ENCODE measurements around the gene NUDT7.

NUDT7 gene

DNA sequence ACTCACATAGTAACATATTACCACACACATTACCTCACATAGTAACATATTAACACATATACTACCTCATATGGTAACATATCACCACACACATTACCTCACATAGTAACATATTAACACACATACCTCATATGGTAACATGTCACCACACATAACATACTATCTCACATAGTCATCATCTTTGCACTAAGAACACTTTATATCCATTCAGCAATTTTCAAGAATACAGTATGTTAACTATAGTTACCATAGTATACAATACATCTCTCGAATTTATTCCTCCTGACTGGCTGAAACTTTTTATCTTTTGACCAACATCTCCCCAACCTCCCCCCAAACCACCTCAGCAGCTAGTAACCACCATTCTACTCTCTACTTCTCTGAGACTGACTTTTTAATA, 7.6 kb downstream of the NUDT7 start:
- no peak for DNase-seq

DNA sequence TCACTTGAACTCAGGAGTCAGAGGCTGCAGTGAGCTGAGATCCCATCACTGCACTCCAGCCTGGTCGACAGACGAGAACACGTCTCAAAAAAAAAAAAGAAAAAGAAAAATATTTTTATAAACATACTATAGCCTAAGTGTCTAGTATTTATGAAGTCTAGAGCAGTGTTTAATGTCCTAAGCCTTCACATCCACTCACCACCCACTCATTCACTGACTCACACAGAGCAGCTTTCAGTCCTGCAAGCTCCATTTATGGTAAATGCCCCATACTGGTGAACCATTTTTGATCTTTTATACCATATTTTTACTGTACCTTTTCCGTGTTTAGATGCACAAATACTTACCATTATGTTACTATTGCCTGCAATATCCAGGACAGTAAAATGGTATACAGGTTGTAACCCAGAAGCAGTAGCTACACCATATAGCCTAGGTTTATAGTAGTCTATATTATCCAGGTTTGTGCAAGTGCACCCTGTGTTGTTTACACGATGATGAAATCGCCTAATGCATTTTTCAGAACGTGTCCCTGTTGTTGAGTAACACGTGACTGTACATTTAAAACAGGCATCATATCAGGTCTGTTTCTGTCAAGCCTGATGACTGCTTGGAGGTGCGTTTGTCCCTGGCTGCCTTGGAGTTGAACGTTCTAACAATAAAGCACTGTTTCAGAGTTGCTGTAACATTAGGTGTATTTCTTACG, 10.1 kb downstream of the NUDT7 start:
- DNase-seq, result no peak

- no peak for DNase-seq
These were observed 14.6 kb downstream of the NUDT7 start for GRCh38 chr16:77736879-77737278.

GRCh38 chr16:77738706-77739558, 16.6 kb downstream of the NUDT7 start:
- DNase-seq, result no peak

DNA sequence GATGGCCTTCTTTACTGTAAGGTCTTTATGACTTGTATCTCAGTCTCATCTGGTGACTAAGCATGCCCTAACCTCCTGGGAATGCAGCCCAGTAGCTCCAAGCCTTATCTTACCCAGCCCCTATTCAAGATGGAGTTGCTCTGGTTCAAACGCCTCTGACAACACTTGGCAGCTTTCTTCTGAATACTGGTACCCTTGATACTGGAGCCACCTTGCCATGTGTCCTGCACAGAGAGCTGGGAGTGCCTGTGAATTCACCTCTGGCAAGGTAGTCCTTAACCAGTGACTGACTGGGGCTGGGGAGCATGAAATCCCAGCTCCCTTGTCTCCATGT, 17.2 kb downstream of the NUDT7 start:
- no peak for DNase-seq

DNA sequence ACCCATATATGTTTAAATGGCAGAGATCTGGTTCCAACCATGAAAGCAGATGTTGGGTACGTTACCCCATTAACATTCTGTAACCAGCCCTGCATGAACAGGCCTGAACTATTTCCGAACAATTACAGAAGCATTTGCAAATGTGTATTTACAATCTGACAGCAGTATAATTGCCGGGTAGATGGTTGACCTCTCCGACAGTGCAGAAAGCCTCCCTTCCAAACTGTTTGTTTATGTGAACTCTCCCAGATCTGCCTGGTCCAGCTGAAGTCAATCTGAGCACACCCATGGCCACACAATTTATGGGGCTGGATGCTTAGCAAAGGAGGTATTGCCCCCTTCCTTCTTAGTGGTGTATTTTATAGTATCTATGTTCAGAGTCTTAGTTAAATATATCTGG, 21.8 kb downstream of the NUDT7 start:
- DNase-seq, result no peak

- DNase-seq, result no peak
These were observed 23.7 kb downstream of the NUDT7 start for GRCh38 chr16:77745972-77746371.

DNA sequence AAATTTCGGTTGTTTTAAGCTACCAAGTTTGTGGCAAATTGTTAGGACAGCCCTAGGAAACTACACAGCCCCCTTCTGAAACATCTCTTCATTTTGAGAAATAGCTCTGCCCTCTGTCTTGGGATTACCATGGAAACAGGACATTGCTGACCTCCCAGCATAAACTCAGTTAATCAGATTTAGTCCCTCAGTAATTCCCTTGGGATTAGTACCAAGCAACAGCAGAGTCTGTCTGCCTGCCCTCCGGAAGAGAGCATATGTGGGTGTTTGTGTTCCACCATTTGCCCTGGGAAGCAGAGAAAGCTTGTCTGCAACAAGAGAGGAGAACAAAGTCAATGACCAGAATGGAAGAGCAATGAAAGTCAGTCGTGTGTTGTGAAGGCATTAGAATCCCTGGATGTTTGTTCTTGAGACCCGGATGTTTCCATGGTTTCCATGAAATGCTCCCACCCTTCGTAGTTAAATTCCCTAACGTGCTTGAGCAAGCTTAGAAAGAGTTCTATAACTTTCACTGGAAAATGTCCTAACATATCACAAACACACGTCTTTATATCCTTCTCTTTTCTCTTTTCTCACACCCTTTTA, 26.2 kb downstream of the NUDT7 start:
- peak; percentile 65 for DNase-seq

GRCh38 chr16:77749415-77749814, 27.1 kb downstream of the NUDT7 start:
- DNase-seq, result no peak

- no peak for DNase-seq
These were observed 35.7 kb downstream of the NUDT7 start for GRCh38 chr16:77758046-77758445.

DNA sequence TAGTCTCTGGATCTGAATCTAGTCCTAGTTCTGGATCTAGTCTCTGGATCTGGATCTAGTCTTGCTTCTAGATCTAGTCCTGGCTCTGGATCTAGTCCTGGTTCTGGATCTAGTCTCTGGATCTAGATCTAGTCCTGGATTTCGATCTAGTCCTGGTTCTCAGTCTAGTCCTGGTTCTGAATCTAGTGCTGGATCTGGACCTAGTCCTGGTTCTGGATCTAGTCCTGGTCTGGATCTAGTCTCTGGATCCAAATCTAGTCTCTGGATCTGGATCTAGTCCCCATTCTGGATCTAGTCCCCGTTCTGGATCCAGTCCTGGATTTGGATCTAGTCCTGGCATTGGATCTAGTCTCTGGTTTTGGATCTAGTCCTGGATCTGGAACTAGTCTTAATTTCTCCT, 36.2 kb downstream of the NUDT7 start:
- DNase-seq, result no peak

DNA sequence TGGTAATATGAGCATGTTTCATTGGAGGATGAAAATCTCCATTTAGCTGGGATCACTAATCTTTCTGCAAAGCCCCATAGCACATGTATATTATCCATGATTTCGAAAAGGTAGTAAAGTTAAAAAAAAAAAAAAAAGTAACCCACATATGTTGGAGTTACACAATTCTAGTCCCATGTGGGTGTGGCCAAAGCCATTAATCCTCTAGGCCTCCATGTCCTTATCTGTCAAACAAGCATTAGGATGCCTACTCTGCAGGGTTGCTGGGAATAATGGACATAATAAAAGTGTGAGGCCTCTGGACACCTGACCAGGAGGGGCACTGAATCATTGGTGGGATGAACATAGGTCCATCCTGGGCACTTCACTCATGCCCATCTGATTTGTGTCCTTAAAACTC, 36.9 kb downstream of the NUDT7 start:
- DNase-seq, result no peak

- peak; percentile 58 for DNase-seq
These were observed 37.5 kb downstream of the NUDT7 start for GRCh38 chr16:77759821-77760220.

GRCh38 chr16:77760800-77761199, 38.5 kb downstream of the NUDT7 start:
- no peak for DNase-seq

DNA sequence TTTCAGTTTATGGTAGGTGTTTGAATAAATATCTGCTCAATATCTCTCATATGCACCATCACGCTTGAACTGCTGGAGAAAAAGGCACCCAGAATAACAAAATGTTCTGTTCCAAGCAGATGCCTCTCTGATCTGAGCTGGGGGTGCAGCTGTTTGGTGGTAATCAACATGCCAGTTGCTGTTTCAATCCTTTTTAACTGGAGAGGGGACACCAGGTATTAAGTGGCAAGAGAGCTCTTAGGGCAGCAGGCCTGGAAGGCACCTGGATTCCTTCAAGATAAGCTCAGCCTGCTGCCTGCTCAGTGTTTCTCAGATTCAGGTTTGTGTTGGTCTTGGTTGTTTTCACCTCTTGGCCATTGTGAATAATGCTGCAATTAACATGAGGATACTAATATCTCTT, 38.9 kb downstream of the NUDT7 start:
- DNase-seq, result peak; percentile 96

DNA sequence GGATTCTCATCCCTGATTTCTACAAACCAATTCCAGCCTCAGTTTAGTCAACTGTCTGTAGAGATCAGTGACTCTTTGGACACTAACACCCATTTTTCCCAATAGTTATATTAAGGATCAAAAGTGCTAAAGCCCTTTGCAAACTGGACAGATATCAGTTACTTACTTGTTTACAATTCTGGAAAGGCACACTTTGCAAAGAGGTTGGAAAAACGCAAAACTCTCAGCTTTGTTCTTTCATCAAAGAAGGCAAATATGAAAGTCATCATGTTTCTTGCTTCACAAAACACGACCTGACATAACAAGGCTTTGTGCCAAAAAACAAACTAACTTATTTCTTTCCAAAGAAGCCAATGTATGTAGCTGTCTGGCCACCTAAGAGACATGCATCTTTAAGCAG, 39.9 kb downstream of the NUDT7 start:
- DNase-seq, result no peak

DNA sequence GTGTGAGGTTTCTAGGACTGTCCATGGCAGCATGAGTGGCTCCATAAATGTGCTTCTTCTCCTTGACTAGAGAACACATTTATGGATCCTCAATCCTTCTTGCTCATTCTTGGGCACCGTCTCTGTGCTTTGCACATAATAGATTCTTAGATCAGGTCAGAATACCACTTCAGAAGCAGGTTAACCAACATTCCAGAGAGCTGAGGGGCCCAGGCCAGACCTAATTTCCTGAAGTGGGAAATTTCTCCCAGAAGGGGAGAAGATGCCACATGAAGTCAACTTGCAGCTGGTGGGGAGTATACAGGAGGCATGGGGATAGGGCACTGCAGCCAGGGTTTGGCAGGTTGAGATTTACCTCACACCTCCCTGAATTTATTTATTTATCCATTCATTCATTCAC, 41.7 kb downstream of the NUDT7 start:
- no peak for DNase-seq

- DNase-seq, result no peak
These were observed 44.9 kb downstream of the NUDT7 start for GRCh38 chr16:77767211-77767610.

DNA sequence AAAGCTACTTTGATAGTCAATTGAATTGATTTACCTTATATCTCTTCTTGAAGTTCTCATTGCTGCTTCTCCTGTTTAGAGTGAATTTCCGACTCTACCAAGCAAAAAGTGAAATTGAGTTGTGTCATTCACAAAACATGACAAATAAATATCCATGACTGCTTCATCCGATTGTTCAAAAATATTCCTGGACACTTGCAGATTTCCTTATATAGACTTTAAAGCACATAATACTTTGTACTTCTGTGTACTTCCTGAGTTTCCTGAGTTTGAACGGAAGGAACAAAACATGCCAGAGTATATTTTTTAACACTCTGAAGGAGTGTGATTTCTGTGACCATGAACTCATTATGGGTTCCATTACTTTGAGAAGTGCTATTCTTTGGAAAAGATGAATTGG, 45.5 kb downstream of the NUDT7 start:
- DNase-seq, result no peak

DNA sequence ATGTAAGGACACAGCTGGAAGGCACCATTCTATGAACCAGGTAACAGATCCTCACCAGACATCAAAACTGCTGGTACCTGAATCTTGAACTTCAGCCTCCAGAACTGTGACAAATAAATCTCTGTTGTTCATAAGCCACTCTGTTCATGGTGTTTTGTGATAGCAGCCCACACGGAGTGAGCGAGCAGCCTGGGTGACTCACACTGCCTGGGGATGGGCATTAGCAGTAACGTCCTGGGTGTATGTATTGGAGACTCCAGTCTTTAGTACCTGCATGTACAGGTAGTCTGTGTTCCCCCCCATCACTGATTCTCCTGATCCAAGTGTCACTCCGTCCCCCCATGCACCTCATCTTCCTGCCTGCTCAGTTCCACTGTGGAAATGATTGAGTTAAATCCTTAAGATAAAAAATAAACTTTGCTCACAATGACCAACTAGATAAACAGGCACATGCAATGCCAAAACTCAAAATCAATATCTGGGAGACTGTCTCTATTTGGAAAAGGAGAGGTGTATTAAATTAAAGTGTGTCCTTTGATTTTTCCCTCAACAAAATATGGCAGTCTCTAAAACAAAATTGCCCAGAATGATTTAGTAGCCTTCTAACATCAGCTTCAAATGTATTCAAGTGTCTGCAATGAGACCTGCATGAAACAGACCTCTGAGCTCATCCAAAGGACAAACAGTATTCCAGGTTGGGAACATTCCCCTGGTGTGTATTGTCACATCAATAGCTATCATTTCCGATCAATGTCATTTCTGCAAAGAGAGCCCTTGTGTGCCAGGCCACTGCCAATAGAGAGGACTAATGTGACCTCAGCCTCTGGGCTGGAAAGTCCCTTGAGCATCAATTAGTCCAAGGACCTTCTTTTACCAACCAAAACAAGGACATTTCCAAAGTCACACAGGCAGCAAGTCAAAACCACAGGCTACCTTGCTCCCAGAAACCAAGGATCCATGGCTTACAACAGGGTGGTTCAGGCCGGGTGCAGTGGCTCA, 53.9 kb downstream of the NUDT7 start:
- no peak for DNase-seq

GRCh38 chr16:77777745-77778144, 55.4 kb downstream of the NUDT7 start:
- no peak for DNase-seq

- DNase-seq, result no peak
These were observed 58.1 kb downstream of the NUDT7 start for GRCh38 chr16:77780378-77780837.

GRCh38 chr16:77781091-77781490, 58.8 kb downstream of the NUDT7 start:
- no peak for DNase-seq
